ENCODE data around the gene ACAN.

- TF ChIP-seq YY1 (IDR thresholded peaks at IDR 0.05; ENCODE audit: low read depth) (no peak), POLR2AphosphoS5 (IDR thresholded peaks at IDR 0.05; ENCODE audit: low read depth, low read length) (no peak), EP300 (IDR thresholded peaks at IDR 0.05; ENCODE audit: borderline replicate concordance in 1 of 2, low read depth in 1 of 2, low read length in 1 of 2) (no peak), MAX (IDR thresholded peaks at IDR 0.05; ENCODE audit: low read depth) (no peak), CTCF (IDR thresholded peaks at IDR 0.05) (no peak)
These were observed 26.6 kb upstream of the ACAN start for GRCh38 chr15:88776646-88777045.

All from SK-N-SH (cell line).